Kidney epithelial cell (primary cell): Measurements from ENCODE around the gene SFT2D3. TPM values are rescaled to one million over a fixed set of nuclear protein-coding genes. Genes with fewer than 3 reads are reported as not detected.
"Not testable (repeated sequence)": the region's sequence is repeated elsewhere in the genome, so short reads cannot be mapped to it uniquely, and the experiment has no call there.

ENCODE experiments used
- DNase-seq: peaks from one replicate; pipeline ENCODE4 v3.0.0-alpha.2; 2010; ENCODE audit warnings: low read depth
- H3K27me3 ChIP-seq: 2 replicates; pipeline ENCODE4 v1.6.0; 2011; ENCODE audit warnings: low read length; ENCODE audit not compliant: control insufficient read depth, insufficient read depth
- H3K36me3 ChIP-seq: 2 replicates; pipeline ENCODE4 v1.5.1; 2011; ENCODE audit warnings: low read length; ENCODE audit not compliant: control insufficient read depth, insufficient read depth
- H3K4me3 ChIP-seq: 2 replicates; pipeline ENCODE4 v1.5.1; 2011; ENCODE audit warnings: low read depth, mild to moderate bottlenecking, control low read depth, low read length
- CTCF ChIP-seq: IDR thresholded peaks from 2 replicates; pipeline ENCODE4 v1.5.1; 2011; ENCODE audit warnings: mild to moderate bottlenecking, moderate library complexity, low read length, control low read depth, inconsistent platforms; ENCODE audit not compliant: insufficient read depth, poor library complexity, severe bottlenecking
- total RNA-seq: library from RNA; depleted of rRNA; stranded (reverse); fragments of >200 nt; gene quantifications from 2 replicates; pipeline ENCODE4 v1.2.3, GENCODE V29; 2015

Gene SFT2D3
- total RNA-seq, 1 donor from 2014 or later, result 8.7 TPM

DNA sequence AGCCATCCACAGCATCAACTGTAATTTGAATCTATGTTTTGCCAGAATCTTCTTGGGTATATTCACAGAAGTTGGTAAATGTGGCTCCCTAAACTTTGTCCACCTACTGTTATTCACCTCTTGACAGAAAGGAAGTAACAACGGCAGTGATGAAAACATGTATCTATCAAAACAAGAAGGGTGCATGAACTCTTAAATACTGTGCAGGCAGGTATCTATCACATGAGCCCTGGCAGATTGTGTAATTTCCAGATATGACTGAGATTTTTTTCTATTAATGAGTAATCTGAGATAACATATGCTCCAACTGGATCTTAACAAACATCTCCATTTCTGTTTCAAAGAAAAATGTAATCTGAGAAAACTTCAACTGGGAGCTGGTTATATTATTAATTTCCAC is 36.6 kb downstream of the SFT2D3 start:
- DNase-seq, result no peak
- TF ChIP-seq CTCF, result no peak
- H3K4me3 ChIP-seq, result no peak overlapping the region
- no peaks in the 10 kb centered on the region for H3K27me3 ChIP-seq
- H3K36me3 ChIP-seq, result no peaks in the 10 kb centered on the region

DNA sequence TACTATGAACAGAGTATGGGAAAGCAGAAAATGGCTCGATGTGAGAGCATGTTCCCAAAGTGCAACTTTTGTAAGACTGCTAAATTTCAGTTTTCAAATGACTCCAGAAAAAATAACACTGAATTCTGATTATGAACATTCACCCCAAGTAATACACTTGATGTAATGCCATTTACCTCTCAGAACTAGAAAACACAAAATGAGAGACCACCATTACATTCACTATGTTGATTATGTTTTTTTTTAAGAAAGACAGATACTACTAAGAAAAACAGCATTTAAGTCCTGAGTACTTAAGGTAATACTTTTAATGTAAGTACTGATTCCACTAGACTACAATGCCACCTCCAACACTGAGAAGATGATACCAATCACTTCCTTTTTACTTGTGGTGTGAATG is 38.5 kb downstream of the SFT2D3 start:
- no peaks in the 10 kb centered on the region for H3K36me3 ChIP-seq

GRCh38 chr2:127740665-127741288 is 39.5 kb downstream of the SFT2D3 start:
- no peak for TF ChIP-seq CTCF
- DNase-seq, result no peak
- Histone ChIP-seq H3K4me3 (no peak overlapping the region), H3K27me3 (no peaks in the 10 kb centered on the region), H3K36me3 (no peaks in the 10 kb centered on the region)

More for the DNA sequence above, 38.5 kb downstream of the SFT2D3 start:
- no peak for DNase-seq
- Histone ChIP-seq H3K27me3 (no peaks in the 10 kb centered on the region), H3K4me3 (no peak overlapping the region)
- TF ChIP-seq CTCF, result no peak

DNA sequence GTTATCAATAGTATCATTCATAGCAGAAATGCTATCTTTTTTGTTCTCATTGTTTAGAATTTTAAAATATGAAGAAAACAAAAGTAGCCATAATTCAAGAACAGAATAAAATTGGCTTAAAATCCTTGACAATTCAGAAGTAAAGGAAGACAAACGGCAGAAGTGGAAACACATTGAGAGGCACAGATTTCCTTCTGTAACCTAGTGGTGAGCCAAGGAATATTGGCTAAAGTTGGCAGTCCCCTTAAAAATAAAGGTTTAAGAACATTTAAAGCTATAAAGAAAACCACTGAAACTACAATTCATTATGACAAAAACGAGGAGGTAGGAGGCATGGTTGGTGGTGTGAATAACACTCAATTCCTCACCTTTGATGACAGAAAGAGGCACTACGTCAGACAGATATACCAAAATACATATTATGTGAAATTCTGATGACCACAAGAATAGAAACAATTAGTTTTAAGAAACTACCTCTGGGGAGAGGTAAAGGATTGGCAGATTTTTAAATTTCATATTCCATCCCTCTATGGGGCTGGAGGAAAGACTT is 42.3 kb downstream of the SFT2D3 start:
- no peaks in the 10 kb centered on the region for H3K36me3 ChIP-seq
- H3K4me3 ChIP-seq, result no peak overlapping the region
- no peaks in the 10 kb centered on the region for H3K27me3 ChIP-seq

GRCh38 chr2:127747621-127748020 is 46.3 kb downstream of the SFT2D3 start:
- no peak for TF ChIP-seq CTCF
- no peak overlapping the region for H3K4me3 ChIP-seq
- no peaks in the 10 kb centered on the region for H3K36me3 ChIP-seq
- no peaks in the 10 kb centered on the region for H3K27me3 ChIP-seq
- no peak for DNase-seq

More for the DNA sequence above, 42.3 kb downstream of the SFT2D3 start:
- no peak for DNase-seq
- TF ChIP-seq CTCF, result no peak

- not testable (repeated sequence) for H3K27me3 ChIP-seq, H3K4me3 ChIP-seq, DNase-seq, H3K36me3 ChIP-seq
Observed at GRCh38 chr2:127749537-127749936, 48.2 kb downstream of the SFT2D3 start.
